ENCODE results near the gene KBTBD4.

GRCh38 chr11:47589118-47589517, 10.3 kb upstream of the KBTBD4 start:
- TF ChIP-seq CTCF (IDR thresholded peaks at IDR 0.05) = no peak
- no peak for TF ChIP-seq POLR2A (IDR thresholded peaks at IDR 0.05)
